HAP-1 (cell line): ENCODE results near the gene ZFYVE28.

ENCODE experiments used
- DNase-seq, 2 experiments: peaks; one replicate each; pipeline ENCODE4 v3.0.0-alpha.2; 2016 to 2020; ENCODE audit warnings: low spot score in 2 of 2
- H3K27me3 ChIP-seq: fragments of 250-450 bp; sonication (Bioruptor Pico); 2 replicates; pipeline ENCODE4 v1.5.1; 2020; ENCODE audit warnings: low read depth, mild to moderate bottlenecking, moderate library complexity
- H3K36me3 ChIP-seq: fragments of 250-450 bp; sonication (Bioruptor Pico); replicated peaks from 2 replicates; pipeline ENCODE4 v1.5.1; 2020; ENCODE audit warnings: mild to moderate bottlenecking
- H3K4me1 ChIP-seq: fragments of 250-450 bp; sonication (Bioruptor Pico); 2 replicates; pipeline ENCODE4 v1.5.1; 2020; ENCODE audit warnings: mild to moderate bottlenecking
- H3K4me3 ChIP-seq: fragments of 250-450 bp; sonication (Bioruptor Pico); 2 replicates; pipeline ENCODE4 v1.5.1; 2020; ENCODE audit warnings: mild to moderate bottlenecking, moderate library complexity
- H3K9me3 ChIP-seq: fragments of 250-450 bp; sonication (Bioruptor Pico); 2 replicates; pipeline ENCODE4 v1.5.1; 2020; ENCODE audit warnings: mild to moderate bottlenecking, moderate library complexity
- in situ Hi-C: fragments of 300-500 bp; cut with MboI; formaldehyde crosslinking; loops from 3 replicates; pipeline ENCODE4 v1.14.3; 2020; ENCODE audit warnings: low sequenced_read_pairs, inconsistent platforms, mixed read lengths

ZFYVE28 gene

GRCh38 chr4:2427383-2428334, 9.2 kb upstream of the ZFYVE28 start:
- Histone ChIP-seq H3K4me3 (no peak overlapping the region), H3K4me1 (no peaks in the 10 kb centered on the region), H3K9me3 (no peaks in the 10 kb centered on the region), H3K27me3 (no peaks in the 10 kb centered on the region), H3K36me3 (no peaks in the 10 kb centered on the region)
- no peak for DNase-seq
- in situ Hi-C loops = no loop called here

- no peaks in the 10 kb centered on the region for H3K9me3 ChIP-seq
- H3K27me3 ChIP-seq = no peaks in the 10 kb centered on the region
- in situ Hi-C loops = no loop called here
- H3K36me3 ChIP-seq = no peaks in the 10 kb centered on the region
- no peak overlapping the region for H3K4me3 ChIP-seq
- no peak for DNase-seq
- H3K4me1 ChIP-seq = no peaks in the 10 kb centered on the region
Measured at GRCh38 chr4:2426711-2427275, 8.3 kb upstream of the ZFYVE28 start.

- no peak overlapping the region for H3K4me3 ChIP-seq
- DNase-seq = no peak
- H3K9me3 ChIP-seq = no peaks in the 10 kb centered on the region
- in situ Hi-C loops = no loop called here
- no peaks in the 10 kb centered on the region for H3K4me1 ChIP-seq
- H3K36me3 ChIP-seq = no peaks in the 10 kb centered on the region
- H3K27me3 ChIP-seq = peaks cover under 1% of the 10 kb centered on the region; the same call in 1 of the 2 replicates
Measured at GRCh38 chr4:2426069-2426397, 7.6 kb upstream of the ZFYVE28 start.

- H3K4me1 ChIP-seq = no peaks in the 10 kb centered on the region
- no peak for DNase-seq
- peaks cover 6% of the 10 kb centered on the region for H3K27me3 ChIP-seq
- in situ Hi-C loops = no loop called here
- no peak overlapping the region for H3K4me3 ChIP-seq
- H3K9me3 ChIP-seq = no peaks in the 10 kb centered on the region
- H3K36me3 ChIP-seq = no peaks in the 10 kb centered on the region
Measured at GRCh38 chr4:2425386-2426068, 7.1 kb upstream of the ZFYVE28 start.

GRCh38 chr4:2424581-2424980, 6.1 kb upstream of the ZFYVE28 start:
- Histone ChIP-seq H3K9me3 (no peaks in the 10 kb centered on the region), H3K36me3 (no peaks in the 10 kb centered on the region), H3K4me3 (no peak overlapping the region), H3K4me1 (no peaks in the 10 kb centered on the region; the same call in 1 of the 2 replicates), H3K27me3 (peaks cover 15% of the 10 kb centered on the region)
- in situ Hi-C loops = no loop called here
- DNase-seq = no peak

GRCh38 chr4:2423695-2424094, 5.2 kb upstream of the ZFYVE28 start:
- in situ Hi-C loops = no loop called here
- Histone ChIP-seq H3K4me1 (no peaks in the 10 kb centered on the region; the same call in 1 of the 2 replicates), H3K27me3 (peaks cover 23% of the 10 kb centered on the region), H3K36me3 (no peaks in the 10 kb centered on the region), H3K9me3 (no peaks in the 10 kb centered on the region), H3K4me3 (no peak overlapping the region)
- DNase-seq = no peak

GRCh38 chr4:2423066-2423465, 4.6 kb upstream of the ZFYVE28 start:
- Histone ChIP-seq H3K4me3 (no peak overlapping the region), H3K27me3 (peaks cover 23% of the 10 kb centered on the region), H3K4me1 (no peaks in the 10 kb centered on the region; the same call in 1 of the 2 replicates), H3K9me3 (no peaks in the 10 kb centered on the region), H3K36me3 (no peaks in the 10 kb centered on the region)
- DNase-seq = no peak
- in situ Hi-C loops = no loop called here

GRCh38 chr4:2421928-2422327, 3.5 kb upstream of the ZFYVE28 start:
- no peak for DNase-seq
- no peaks in the 10 kb centered on the region for H3K9me3 ChIP-seq
- no peaks in the 10 kb centered on the region for H3K36me3 ChIP-seq
- in situ Hi-C loops = no loop called here
- H3K4me1 ChIP-seq = no peaks in the 10 kb centered on the region; the same call in 1 of the 2 replicates
- H3K27me3 ChIP-seq = peaks cover 32% of the 10 kb centered on the region
- H3K4me3 ChIP-seq = no peak overlapping the region

- no peaks in the 10 kb centered on the region for H3K9me3 ChIP-seq
- no peak for DNase-seq
- no peaks in the 10 kb centered on the region; the same call in 1 of the 2 replicates for H3K4me1 ChIP-seq
- in situ Hi-C loops = no loop called here
- H3K27me3 ChIP-seq = peaks cover 45% of the 10 kb centered on the region
- no peaks in the 10 kb centered on the region for H3K36me3 ChIP-seq
- no peak overlapping the region for H3K4me3 ChIP-seq
Measured at GRCh38 chr4:2419814-2420213, 1.4 kb upstream of the ZFYVE28 start.

- Histone ChIP-seq H3K27me3 (peaks cover 45% of the 10 kb centered on the region), H3K36me3 (no peaks in the 10 kb centered on the region), H3K4me3 (peak within 1 kb of the TSS; percentile 41), H3K4me1 (no peaks in the 10 kb centered on the region; the same call in 1 of the 2 replicates), H3K9me3 (no peaks in the 10 kb centered on the region)
- peak; percentile 93 to 98 for DNase-seq
- in situ Hi-C loops = no loop called here
Measured at GRCh38 chr4:2418650-2419571, 466 bp upstream of the ZFYVE28 start, which contains the start of gene CFAP99. TSS of gene CFAP99 (plus strand) at chr4:2418955.

GRCh38 chr4:2417226-2417764, 1.1 kb downstream of the ZFYVE28 start:
- Histone ChIP-seq H3K4me1 (no peaks in the 10 kb centered on the region; the same call in 1 of the 2 replicates), H3K36me3 (no peaks in the 10 kb centered on the region), H3K4me3 (peak overlapping the region; percentile 41), H3K9me3 (no peaks in the 10 kb centered on the region), H3K27me3 (peaks cover 45% of the 10 kb centered on the region)
- DNase-seq = no peak
- in situ Hi-C loops = no loop called here

- Histone ChIP-seq H3K4me3 (peak overlapping the region; percentile 31), H3K36me3 (no peaks in the 10 kb centered on the region), H3K27me3 (peaks cover 45% of the 10 kb centered on the region), H3K9me3 (no peaks in the 10 kb centered on the region), H3K4me1 (peaks cover under 1% of the 10 kb centered on the region; the same call in 1 of the 2 replicates)
- peak; percentile 34 to 64 for DNase-seq
- in situ Hi-C loops = no loop called here
Measured at GRCh38 chr4:2416564-2417225, 1.8 kb downstream of the ZFYVE28 start.
